Mesenteric fat pad (tissue), 1 donor: ENCODE data around the gene DLX6. TPM values are rescaled to one million over a fixed set of nuclear protein-coding genes. Genes with fewer than 3 reads are reported as not detected.

Experiments used
- DNase-seq: peaks from one replicate; pipeline ENCODE4 v3.0.0-alpha.2; 2020; ENCODE audit warnings: low spot score
- total RNA-seq: library from RNA; stranded (reverse); fragmentation: NEBNext Ultra II Directional; extraction: Animal tissue kit (Norgen Biotek cat#: 25700); gene quantifications from one replicate; pipeline ENCODE4 v1.2.1, GENCODE V29; 2021
- donor health status: DM: yes; HTN: yes; CAD: no.

Gene DLX6
- total RNA-seq, 1 donor from 2014 or later: not detected

GRCh38 chr7:97009753-97010732 lies 4.7 kb downstream of the DLX6 start:
- DNase-seq: no peak

- no peak for DNase-seq
Measured at GRCh38 chr7:97011104-97011503, 5.8 kb downstream of the DLX6 start.

GRCh38 chr7:97011536-97012364 lies 6.4 kb downstream of the DLX6 start:
- DNase-seq: no peak

GRCh38 chr7:97012365-97013133 lies 7.2 kb downstream of the DLX6 start:
- DNase-seq: no peak

GRCh38 chr7:97013134-97013844 lies 7.9 kb downstream of the DLX6 start:
- no peak for DNase-seq

GRCh38 chr7:97013845-97014134 lies 8.4 kb downstream of the DLX6 start:
- no peak for DNase-seq

- DNase-seq: no peak
Measured at GRCh38 chr7:97014145-97014750, 8.9 kb downstream of the DLX6 start.

GRCh38 chr7:97015279-97015678 lies 9.9 kb downstream of the DLX6 start:
- no peak for DNase-seq

GRCh38 chr7:97015756-97016380 lies 10.5 kb downstream of the DLX6 start:
- DNase-seq: no peak

- DNase-seq: no peak
Measured at GRCh38 chr7:97016381-97017191, 11.2 kb downstream of the DLX6 start.

- DNase-seq: no peak
Measured at GRCh38 chr7:97017192-97018125, 12.1 kb downstream of the DLX6 start.

GRCh38 chr7:97018126-97018601 lies 12.8 kb downstream of the DLX6 start:
- no peak for DNase-seq

GRCh38 chr7:97018791-97019531 lies 13.6 kb downstream of the DLX6 start:
- DNase-seq: no peak

- DNase-seq: no peak
Measured at GRCh38 chr7:97019710-97020225, 14.4 kb downstream of the DLX6 start.

GRCh38 chr7:97020601-97020995 lies 15.2 kb downstream of the DLX6 start:
- peak; percentile 81 for DNase-seq

GRCh38 chr7:97020996-97021746 lies 15.8 kb downstream of the DLX6 start:
- no peak for DNase-seq
